ENCODE results near the gene PRRT1.
A peak's percentile ranks its signal among the peaks of the same experiment; 100 is the strongest.
"Not testable (repeated sequence)": the region's sequence is repeated elsewhere in the genome, so short reads cannot be mapped to it uniquely, and the experiment has no call there.

The PRRT1 gene

GRCh38 chr6:32188381-32189068 is 36.8 kb upstream of the PRRT1 start:
- no peak for DNase-seq (ENCODE audit: low read depth in 2 of 2)

- not testable (repeated sequence) for DNase-seq (ENCODE audit: low read depth in 2 of 2)
These were observed 36.1 kb upstream of the PRRT1 start for GRCh38 chr6:32187725-32188380.

GRCh38 chr6:32187009-32187709 is 35.4 kb upstream of the PRRT1 start:
- DNase-seq (ENCODE audit: low read depth in 2 of 2), result no peak

GRCh38 chr6:32186151-32186840 is 34.6 kb upstream of the PRRT1 start:
- not testable (repeated sequence) for DNase-seq (ENCODE audit: low read depth in 2 of 2)

GRCh38 chr6:32185681-32186131 is 34.0 kb upstream of the PRRT1 start:
- peak in 1 of 2 donors; percentile 37 for DNase-seq (ENCODE audit: low read depth in 2 of 2)

- DNase-seq (ENCODE audit: low read depth in 2 of 2), result no peak
These were observed 32.4 kb upstream of the PRRT1 start, which contains the start of gene AGER for GRCh38 chr6:32184084-32184640. TSS of gene AGER (minus strand) at chr6:32184253. CDS start at chr6:32184222, 31 bp downstream.

- DNase-seq (ENCODE audit: low read depth in 2 of 2), result no peak
These were observed 31.8 kb upstream of the PRRT1 start for GRCh38 chr6:32183483-32184083.

GRCh38 chr6:32183030-32183429 is 31.3 kb upstream of the PRRT1 start:
- DNase-seq (ENCODE audit: low read depth in 2 of 2), result no peak

- no peak for DNase-seq (ENCODE audit: low read depth in 2 of 2)
These were observed 30.8 kb upstream of the PRRT1 start for GRCh38 chr6:32182555-32182981.

GRCh38 chr6:32181915-32182529 is 30.3 kb upstream of the PRRT1 start:
- no peak for DNase-seq (ENCODE audit: low read depth in 2 of 2)

- DNase-seq (ENCODE audit: low read depth in 2 of 2), result no peak
These were observed 29.5 kb upstream of the PRRT1 start for GRCh38 chr6:32181148-32181702.

- no peak for DNase-seq (ENCODE audit: low read depth in 2 of 2)
These were observed 28.1 kb upstream of the PRRT1 start for GRCh38 chr6:32179766-32180405.

GRCh38 chr6:32178547-32179440 is 27.1 kb upstream of the PRRT1 start:
- no peak for DNase-seq (ENCODE audit: low read depth in 2 of 2)

- DNase-seq (ENCODE audit: low read depth in 2 of 2), result peak; percentile 80 to 86
These were observed 26.2 kb upstream of the PRRT1 start, which contains the start of gene RNF5 for GRCh38 chr6:32177788-32178546. TSS of gene RNF5 (plus strand) at chr6:32178405. CDS start at chr6:32178512, 107 bp downstream.

GRCh38 chr6:32177183-32177787 is 25.5 kb upstream of the PRRT1 start:
- DNase-seq (ENCODE audit: low read depth in 2 of 2), result no peak

- no peak for DNase-seq (ENCODE audit: low read depth in 2 of 2)
These were observed 24.9 kb upstream of the PRRT1 start for GRCh38 chr6:32176476-32177182.
